H1 (cell line): ENCODE data around the gene SCMH1. TPM values are rescaled to one million over a fixed set of nuclear protein-coding genes. Genes with fewer than 3 reads are reported as not detected.

Experiments
- ATF3 ChIP-seq: IDR thresholded peaks from 2 replicates; pipeline ENCODE4 v1.6.1; 2011; ENCODE audit warnings: low read depth, mild to moderate bottlenecking, low read length; ENCODE audit not compliant: insufficient read depth
- CHD1 ChIP-seq: IDR thresholded peaks from 2 replicates; pipeline ENCODE4 v1.6.1; 2012; ENCODE audit warnings: low read depth, low read length, improper control_type of control experiment
- FOSL1 ChIP-seq: IDR thresholded peaks from 2 replicates; pipeline ENCODE4 v1.6.1; 2011; ENCODE audit warnings: mild to moderate bottlenecking, low read depth, low read length, moderate library complexity; ENCODE audit not compliant: insufficient read depth
- PHF8 ChIP-seq: fragments of 200-600 bp; sonication (generic); conservative IDR thresholded peaks from 2 replicates; pipeline ENCODE4 v1.7.1; 2012; ENCODE audit warnings: low read depth, mild to moderate bottlenecking, inconsistent platforms, low read length, moderate library complexity
- RBBP5 ChIP-seq: IDR thresholded peaks from 2 replicates; pipeline ENCODE4 v1.7.1; 2012; ENCODE audit warnings: low read depth, mild to moderate bottlenecking, inconsistent platforms, low read length, moderate library complexity, borderline replicate concordance
- SIX5 ChIP-seq: IDR thresholded peaks from 2 replicates; pipeline ENCODE4 v1.6.1; 2011; ENCODE audit warnings: mild to moderate bottlenecking, low read depth, low read length
- TAF1 ChIP-seq: IDR thresholded peaks from 2 replicates; pipeline ENCODE4 v1.6.1; 2011; ENCODE audit warnings: mild to moderate bottlenecking, low read depth, low read length
- polyA plus RNA-seq, 7 experiments: library from polyadenylated mRNA; depleted of rRNA in 3 of 7; stranded (reverse) in 5 of 7; unstranded in 2 of 7; fragments of >200 nt in 5 of 7; fragments of 200-250 nt in 2 of 7; gene quantifications; 1 replicate in 5 of 7; 2 replicates in 1 of 7; 4 replicates in 1 of 7; pipeline versions ENCODE4 v1.2.1 to v1.2.3, GENCODE V29; 2011 to 2013; ENCODE audit warnings: missing spikeins in 2 of 7, mixed read lengths in 2 of 7
- total RNA-seq: library from RNA; stranded (reverse); fragmentation: NEBNext Ultra II Directional; extraction: Animal tissue kit (Norgen Biotek cat#: 25700); gene quantifications from 2 replicates; pipeline ENCODE4 v1.2.1, GENCODE V29; 2021

SCMH1 gene
- total and polyA plus RNA-seq, 2 of the 8 experiments (the other 6 are each of a cell fraction or from before 2014, with no cell fraction given) = 16.6 to 30.7 TPM

- TF ChIP-seq PHF8 (no peak), TAF1 (no peak), FOSL1 (no peak), ATF3 (no peak), SIX5 (no peak), CHD1 (no peak), RBBP5 (no peak)
Observed at GRCh38 chr1:41286992-41287391, 44.9 kb upstream of the SCMH1 start (continued).
